Measurements from ENCODE around the gene TLR10.
A peak's percentile ranks its signal among the peaks of the same experiment; 100 is the strongest.

The TLR10 gene

DNA sequence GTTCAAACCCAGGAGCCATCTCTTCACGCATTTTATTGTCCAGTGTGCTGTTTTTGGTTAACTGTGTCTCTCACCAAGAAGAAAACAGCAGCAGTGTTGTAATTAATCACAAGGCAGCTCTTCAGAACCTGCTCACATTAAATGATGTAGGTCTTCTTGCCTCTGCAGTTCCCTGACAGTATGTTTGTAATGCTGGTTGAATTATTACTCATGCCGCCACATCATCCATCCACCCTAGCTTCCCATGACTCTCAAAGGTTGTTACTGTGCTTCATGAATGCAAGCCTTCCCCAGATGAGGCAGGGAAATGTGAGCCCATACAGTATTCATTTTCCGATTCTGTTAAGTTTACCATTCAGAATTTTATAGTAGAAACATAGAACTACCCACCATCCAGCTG, 17.4 kb downstream of the TLR10 start:
- DNase-seq, result no peak

- no peak for DNase-seq
Observed at GRCh38 chr4:38764277-38764676, 18.5 kb downstream of the TLR10 start.

GRCh38 chr4:38762560-38762959, 20.2 kb downstream of the TLR10 start:
- DNase-seq, result no peak

GRCh38 chr4:38759790-38760122, 23.0 kb downstream of the TLR10 start:
- no peak for DNase-seq

GRCh38 chr4:38759113-38759789, 23.5 kb downstream of the TLR10 start:
- DNase-seq, result peak; percentile 71

- DNase-seq, result no peak
Observed at GRCh38 chr4:38757945-38758600, 24.7 kb downstream of the TLR10 start.

DNA sequence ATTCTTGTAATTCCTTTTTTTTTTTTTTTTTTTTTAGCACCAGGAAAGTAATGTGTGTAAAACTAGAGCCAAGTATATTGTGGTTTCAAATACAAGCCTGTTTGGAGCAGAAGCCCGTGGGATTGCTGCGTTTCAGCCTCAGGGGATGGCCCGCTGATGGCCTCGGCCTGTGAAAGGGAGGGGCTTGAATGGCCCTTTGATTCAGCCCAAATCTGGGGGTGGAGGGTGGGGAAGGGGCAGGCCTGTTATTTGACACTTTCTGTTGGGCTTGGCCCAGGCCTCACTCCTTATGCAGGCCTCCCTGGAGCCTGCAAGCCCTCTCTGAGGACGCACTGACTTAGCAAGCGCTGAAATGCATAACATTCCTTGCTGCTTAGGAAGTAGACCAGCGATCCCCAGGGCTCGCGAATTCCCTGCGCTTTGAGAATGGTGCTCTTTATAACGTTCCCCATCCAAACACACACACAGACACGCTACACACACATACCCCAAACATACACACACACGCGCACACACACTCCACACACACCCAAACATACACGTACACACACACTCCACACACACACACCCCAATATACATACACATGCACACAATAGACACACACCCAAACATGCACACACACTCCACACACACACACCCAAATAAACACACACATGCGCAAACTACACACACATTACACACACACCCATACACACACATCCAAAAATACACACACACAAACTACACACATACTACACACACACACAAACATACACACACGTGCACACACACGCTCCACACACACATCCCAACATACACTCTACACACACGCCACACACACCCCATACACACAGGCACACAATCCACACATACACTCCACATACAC, 29.6 kb downstream of the TLR10 start:
- no peak for DNase-seq

DNA sequence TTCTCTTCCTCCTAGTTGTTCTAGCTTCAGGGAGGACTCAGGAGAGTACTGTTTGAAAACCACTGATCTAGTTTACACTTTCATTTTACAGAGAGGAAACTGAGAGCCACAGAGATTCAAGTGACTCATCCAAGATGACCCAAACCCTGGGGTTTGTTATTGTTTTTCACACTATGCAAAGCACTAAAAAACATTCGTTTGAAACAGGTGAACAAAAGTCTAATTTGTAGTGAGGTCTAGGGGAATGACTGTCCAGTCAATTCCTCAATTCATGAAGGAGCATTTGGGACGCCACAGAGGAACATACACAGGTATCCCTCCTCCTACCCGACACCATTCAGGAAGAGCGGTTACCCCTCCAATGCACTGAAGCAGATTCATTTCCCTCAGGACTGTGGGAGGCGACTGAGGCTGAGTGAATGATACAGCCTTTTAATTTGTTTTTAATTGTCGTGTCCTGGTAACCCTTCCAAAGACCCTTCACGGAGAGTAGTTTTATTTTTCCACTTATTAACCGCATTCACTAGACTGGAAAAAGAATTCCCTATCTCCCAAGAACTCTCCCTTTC, 30.3 kb downstream of the TLR10 start:
- no peak for DNase-seq

GRCh38 chr4:38751341-38752010, 31.3 kb downstream of the TLR10 start:
- DNase-seq, result no peak

DNA sequence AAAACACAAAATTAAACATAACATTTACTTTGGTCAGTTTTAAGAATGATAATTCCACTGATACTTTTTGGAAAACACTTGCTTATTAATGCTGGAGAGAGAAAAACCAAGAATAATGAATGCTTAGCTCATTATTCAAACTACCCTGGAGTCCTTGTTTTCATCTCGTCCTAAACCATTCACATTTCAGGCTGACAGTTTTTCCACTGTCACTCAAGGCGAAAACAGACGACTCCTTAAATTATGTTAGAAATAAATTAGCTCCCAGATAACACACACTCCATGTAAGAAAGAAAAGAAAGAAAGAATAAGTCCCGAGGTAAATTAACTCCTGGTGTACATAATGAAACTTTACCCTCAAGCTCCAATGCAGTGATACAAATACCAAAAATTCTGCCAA, 33.5 kb downstream of the TLR10 start:
- no peak for DNase-seq

GRCh38 chr4:38747629-38748028, 35.2 kb downstream of the TLR10 start:
- no peak for DNase-seq

GRCh38 chr4:38745881-38746280, 36.9 kb downstream of the TLR10 start:
- no peak for DNase-seq

DNA sequence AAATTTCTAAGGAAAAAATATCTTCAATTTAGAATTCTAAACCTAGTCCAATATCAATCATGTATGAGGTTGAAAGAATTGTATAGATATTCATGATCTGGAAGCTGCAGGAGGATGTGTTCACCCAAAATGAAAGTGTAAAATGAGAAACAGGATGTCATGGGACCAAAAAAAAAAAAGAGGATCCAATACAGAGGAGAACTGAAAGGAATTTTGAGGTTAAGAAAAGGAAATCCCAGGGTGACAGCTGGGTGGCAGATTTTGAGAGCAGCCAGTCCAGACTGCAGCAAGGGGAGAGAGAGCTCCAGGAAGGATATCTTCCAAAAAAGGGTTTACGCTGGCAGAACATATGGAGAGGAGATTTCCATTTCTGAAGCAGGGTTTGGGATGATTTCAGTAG, 38.9 kb downstream of the TLR10 start:
- DNase-seq, result no peak

DNA sequence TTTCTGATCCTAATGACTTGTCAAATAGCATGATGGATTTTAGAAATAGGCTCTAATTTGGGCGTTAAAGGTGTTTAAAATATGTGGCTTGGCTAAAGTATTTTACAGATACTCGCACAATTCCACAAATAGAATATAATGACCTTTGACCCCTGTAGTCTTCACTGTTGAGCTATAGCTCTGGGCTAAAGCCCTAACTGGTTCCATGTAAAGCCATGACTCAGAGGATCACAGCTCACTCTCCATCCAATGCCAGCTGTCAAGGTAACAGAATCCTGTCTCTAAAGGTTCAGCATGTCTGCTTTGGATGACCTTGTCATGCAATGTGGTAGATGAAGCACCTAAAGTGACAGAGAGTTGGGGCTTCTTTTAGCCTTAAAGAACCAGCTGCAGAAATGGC, 42.5 kb downstream of the TLR10 start:
- DNase-seq, result no peak

DNA sequence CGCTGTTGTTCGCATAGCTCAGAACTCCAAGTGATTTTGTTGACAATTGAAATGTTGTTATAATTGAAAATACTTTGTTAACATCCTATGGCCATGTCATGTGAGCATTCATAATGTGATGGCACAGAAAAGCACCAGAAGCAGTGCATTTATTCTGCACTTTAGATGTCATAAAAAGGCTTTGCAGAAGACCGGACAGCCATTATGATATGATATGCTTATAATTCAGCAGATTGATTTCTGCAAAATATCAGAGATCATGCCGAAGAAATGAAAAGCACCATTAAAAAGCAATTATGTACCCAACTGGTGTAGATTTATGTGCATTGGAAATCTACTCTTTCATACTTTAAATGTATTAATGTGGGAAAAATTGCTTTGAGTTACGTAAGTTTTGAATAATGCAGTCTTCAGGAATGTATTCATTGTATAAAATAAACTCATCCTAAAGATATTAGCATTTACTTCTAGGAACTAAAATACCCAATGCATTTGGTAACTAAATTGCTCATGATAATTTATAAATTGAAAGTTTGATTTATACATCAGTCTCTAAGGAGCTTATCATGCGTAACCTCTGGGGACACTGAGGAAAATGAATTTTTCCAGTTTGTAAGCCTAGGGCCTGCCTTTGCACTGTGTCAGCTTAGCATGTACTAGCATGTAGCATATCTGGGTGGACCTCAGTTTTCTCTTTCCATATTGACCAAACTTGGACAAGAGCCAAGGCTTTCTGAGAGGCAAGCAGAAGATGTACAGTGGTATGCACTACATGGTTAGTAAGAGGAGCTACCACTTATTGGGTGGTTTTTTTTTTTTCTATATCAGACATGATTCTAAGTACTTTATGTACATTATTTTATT, 43.6 kb downstream of the TLR10 start:
- DNase-seq, result no peak

GRCh38 chr4:38735870-38736269, 46.9 kb downstream of the TLR10 start:
- no peak for DNase-seq

GRCh38 chr4:38734911-38735310, 47.9 kb downstream of the TLR10 start:
- DNase-seq, result no peak

- no peak for DNase-seq
Observed at GRCh38 chr4:38734446-38734845, 48.3 kb downstream of the TLR10 start.

GRCh38 chr4:38733663-38734062, 49.1 kb downstream of the TLR10 start:
- DNase-seq, result no peak

GRCh38 chr4:38730830-38731646, 51.8 kb downstream of the TLR10 start:
- DNase-seq, result peak; percentile 84

- DNase-seq, result no peak
Observed at GRCh38 chr4:38730493-38730829, 52.3 kb downstream of the TLR10 start.
